Measurements from ENCODE around the gene PRKCE.

DNA sequence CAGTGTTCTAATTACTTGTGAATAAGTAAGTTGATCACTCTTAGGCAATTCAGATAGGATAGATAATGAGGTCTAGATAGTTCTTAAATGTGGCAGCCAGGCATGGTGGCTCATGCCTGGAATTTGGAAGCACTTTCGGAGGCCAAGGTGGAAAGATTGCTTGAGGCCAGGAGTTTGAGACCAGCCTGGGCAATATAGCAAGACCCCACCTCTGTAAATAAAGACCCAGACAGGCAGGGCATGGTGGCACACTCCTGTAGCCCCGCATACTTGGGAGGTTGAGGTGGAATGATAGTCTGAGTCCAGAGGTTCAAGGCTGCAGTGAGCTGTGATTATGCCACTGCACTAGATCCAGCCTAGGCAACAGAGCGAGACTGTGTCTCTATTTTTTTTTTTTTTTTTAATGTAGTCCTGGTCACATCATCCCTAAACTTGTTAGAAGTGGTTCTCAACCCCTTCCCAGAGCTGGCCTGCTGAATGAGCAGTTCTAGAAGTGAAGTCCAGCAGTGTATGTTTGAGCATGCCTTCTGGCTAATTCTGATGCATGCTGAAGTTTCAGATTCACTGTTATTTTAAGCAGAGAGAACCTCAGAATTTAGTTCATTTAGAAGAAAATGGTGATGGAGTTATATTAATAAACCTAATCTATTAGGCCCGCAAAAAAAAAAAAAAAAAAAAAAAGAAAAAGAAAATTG, 306.2 kb downstream of the PRKCE start:
- TF ChIP-seq POLR2AphosphoS5 (IDR thresholded peaks at IDR 0.05; ENCODE audit: low read depth, low read length) (no peak), TAF1 (IDR thresholded peaks at IDR 0.05; ENCODE audit: borderline replicate concordance, low read depth, low read length) (no peak)
